ENCODE results near the gene PRKD3. TPM values are rescaled to one million over a fixed set of nuclear protein-coding genes. Genes with fewer than 3 reads are reported as not detected.

Gene PRKD3
- total RNA-seq, 1 experiment from 2014 or later: 4.1 TPM

GRCh38 chr2:37344453-37345361, 20.1 kb upstream of the PRKD3 start, which contains the start of gene QPCT:
Gene QPCT (plus strand): TSS chr2:37344630. CDS start chr2:37344732, 102 bp downstream.
- no peak for DNase-seq (ENCODE audit: low spot score)
- in situ Hi-C loops (cut with HindIII; ENCODE audit: low sequenced_read_pairs): no loop called here

- in situ Hi-C loops (cut with HindIII; ENCODE audit: low sequenced_read_pairs): no loop called here
- DNase-seq (ENCODE audit: low spot score): no peak
These were observed 19.2 kb upstream of the PRKD3 start for GRCh38 chr2:37343537-37344434.

- in situ Hi-C loops (cut with HindIII; ENCODE audit: low sequenced_read_pairs): no loop called here
- no peak for DNase-seq (ENCODE audit: low spot score)
These were observed 18.1 kb upstream of the PRKD3 start for GRCh38 chr2:37342591-37343220.

GRCh38 chr2:37340637-37341036, 16.0 kb upstream of the PRKD3 start:
- in situ Hi-C loops (cut with HindIII; ENCODE audit: low sequenced_read_pairs): no loop called here
- no peak for DNase-seq (ENCODE audit: low spot score)

- in situ Hi-C loops (cut with HindIII; ENCODE audit: low sequenced_read_pairs): no loop called here
- DNase-seq (ENCODE audit: low spot score): no peak
These were observed 14.3 kb upstream of the PRKD3 start for GRCh38 chr2:37338933-37339332.

GRCh38 chr2:37337620-37338280, 13.1 kb upstream of the PRKD3 start:
- in situ Hi-C loops (cut with HindIII; ENCODE audit: low sequenced_read_pairs): no loop called here
- no peak for DNase-seq (ENCODE audit: low spot score)

- in situ Hi-C loops (cut with HindIII; ENCODE audit: low sequenced_read_pairs): no loop called here
- no peak for DNase-seq (ENCODE audit: low spot score)
These were observed 11.0 kb upstream of the PRKD3 start for GRCh38 chr2:37335604-37336003.

- in situ Hi-C loops (cut with HindIII; ENCODE audit: low sequenced_read_pairs): no loop called here
- no peak for DNase-seq (ENCODE audit: low spot score)
These were observed 8.6 kb upstream of the PRKD3 start for GRCh38 chr2:37333256-37333655.

GRCh38 chr2:37332560-37332959, 7.9 kb upstream of the PRKD3 start:
- in situ Hi-C loops (cut with HindIII; ENCODE audit: low sequenced_read_pairs): no loop called here
- DNase-seq (ENCODE audit: low spot score): no peak

GRCh38 chr2:37330681-37331080, 6.0 kb upstream of the PRKD3 start:
- in situ Hi-C loops (cut with HindIII; ENCODE audit: low sequenced_read_pairs): no loop called here
- no peak for DNase-seq (ENCODE audit: low spot score)

GRCh38 chr2:37326866-37327634, 2.4 kb upstream of the PRKD3 start:
- DNase-seq (ENCODE audit: low spot score): no peak
- in situ Hi-C loops (cut with HindIII; ENCODE audit: low sequenced_read_pairs): no loop called here

- in situ Hi-C loops (cut with HindIII; ENCODE audit: low sequenced_read_pairs): no loop called here
- DNase-seq (ENCODE audit: low spot score): peak; percentile 18
These were observed 1.7 kb upstream of the PRKD3 start for GRCh38 chr2:37326285-37326684.

- DNase-seq (ENCODE audit: low spot score): no peak
- in situ Hi-C loops (cut with HindIII; ENCODE audit: low sequenced_read_pairs): no loop called here
These were observed 1.0 kb upstream of the PRKD3 start for GRCh38 chr2:37325625-37326071.

GRCh38 chr2:37324536-37324785, 172 bp downstream of the PRKD3 start:
- DNase-seq (ENCODE audit: low spot score): no peak
- in situ Hi-C loops (cut with HindIII; ENCODE audit: low sequenced_read_pairs): no loop called here

GRCh38 chr2:37323781-37324535, 675 bp downstream of the PRKD3 start:
- in situ Hi-C loops (cut with HindIII; ENCODE audit: low sequenced_read_pairs): no loop called here
- no peak for DNase-seq (ENCODE audit: low spot score)

GRCh38 chr2:37323176-37323780, 1.4 kb downstream of the PRKD3 start:
- no peak for DNase-seq (ENCODE audit: low spot score)
- in situ Hi-C loops (cut with HindIII; ENCODE audit: low sequenced_read_pairs): no loop called here

GRCh38 chr2:37322368-37322767, 2.3 kb downstream of the PRKD3 start:
- in situ Hi-C loops (cut with HindIII; ENCODE audit: low sequenced_read_pairs): no loop called here
- no peak for DNase-seq (ENCODE audit: low spot score)

All from G401 (cell line).